Karpas-422 (cell line): ENCODE data around the gene LUC7L. TPM values are rescaled to one million over a fixed set of nuclear protein-coding genes. Genes with fewer than 3 reads are reported as not detected.
"Not testable (repeated sequence)": the region's sequence is repeated elsewhere in the genome, so short reads cannot be mapped to it uniquely, and the experiment has no call there.

Experiments
- DNase-seq: peaks from one replicate; pipeline ENCODE4 v3.0.0-alpha.2; 2015
- H2AFZ ChIP-seq: fragments of 200-600 bp; sonication (generic); 2 replicates; pipeline ENCODE4 v1.6.1; 2014; ENCODE audit warnings: antibody characterized with exemption, low read length, mixed read lengths
- H3K27ac ChIP-seq: fragments of 200-600 bp; sonication (generic); 2 replicates; pipeline ENCODE4 v1.5.1; 2014; ENCODE audit warnings: mild to moderate bottlenecking, low read length, moderate library complexity
- H3K27me3 ChIP-seq: fragments of 200-600 bp; sonication (generic); 2 replicates; pipeline ENCODE4 v1.6.1; 2014; ENCODE audit warnings: low read length, mixed read lengths
- H3K36me3 ChIP-seq: fragments of 200-600 bp; sonication (generic); 2 replicates; pipeline ENCODE4 v1.6.1; 2014; ENCODE audit warnings: low read length, mixed read lengths; ENCODE audit not compliant: insufficient read depth
- H3K4me1 ChIP-seq: fragments of 200-600 bp; sonication (generic); 2 replicates; pipeline ENCODE4 v1.6.1; 2014; ENCODE audit warnings: mild to moderate bottlenecking, low read length, mixed read lengths
- H3K4me2 ChIP-seq: fragments of 200-600 bp; sonication (generic); 2 replicates; pipeline ENCODE4 v1.6.1; 2014; ENCODE audit warnings: low read length, low read depth, mild to moderate bottlenecking; ENCODE audit not compliant: poor library complexity, severe bottlenecking
- H3K4me3 ChIP-seq: fragments of 200-600 bp; sonication (generic); 2 replicates; pipeline ENCODE4 v1.5.1; 2014; ENCODE audit warnings: mild to moderate bottlenecking, antibody characterized with exemption, low read length, mixed read lengths
- H3K79me2 ChIP-seq: fragments of 200-600 bp; sonication (generic); 2 replicates; pipeline ENCODE4 v1.6.1; 2014; ENCODE audit warnings: mild to moderate bottlenecking, low read length, mixed read lengths
- H3K9ac ChIP-seq: fragments of 200-600 bp; sonication (generic); 2 replicates; pipeline ENCODE4 v1.6.0; 2014; ENCODE audit warnings: low read length
- H3K9me2 ChIP-seq: fragments of 200-600 bp; sonication (generic), shearing (Covaris generic); replicated peaks from 2 replicates; pipeline ENCODE4 v1.6.0; 2014; ENCODE audit warnings: mild to moderate bottlenecking, low read length, moderate library complexity; ENCODE audit not compliant: insufficient read depth
- H3K9me3 ChIP-seq: fragments of 300-700, 200-600 bp; sonication (generic); 2 replicates; pipeline ENCODE4 v1.6.1; 2014; ENCODE audit warnings: low read length, mixed read lengths
- H4K20me1 ChIP-seq: fragments of 200-600 bp; sonication (generic); 2 replicates; pipeline ENCODE4 v1.6.1; 2014; ENCODE audit warnings: mild to moderate bottlenecking, antibody characterized with exemption, low read length, low read depth; ENCODE audit not compliant: insufficient read depth
- total RNA-seq: library from RNA; depleted of rRNA; stranded (reverse); fragments of >200 nt; shearing (Covaris generic); gene quantifications from 2 replicates; pipeline ENCODE4 v1.2.3, GENCODE V29; 2014; ENCODE audit warnings: low replicate concordance

LUC7L gene
- total RNA-seq, 1 experiment from 2014 or later: 85.6 TPM

- no peak overlapping the region for H3K27ac ChIP-seq
- no peaks in the 10 kb centered on the region for H3K9me3 ChIP-seq
- no peaks in the 10 kb centered on the region for H3K4me1 ChIP-seq
- H3K9ac ChIP-seq: no peak overlapping the region
- H3K9me2 ChIP-seq: no peaks in the 10 kb centered on the region
- H3K36me3 ChIP-seq: no peaks in the 10 kb centered on the region
- H2AFZ ChIP-seq: no peak overlapping the region
- no peak for DNase-seq
- no peak overlapping the region for H3K4me2 ChIP-seq
- no peak overlapping the region for H3K4me3 ChIP-seq
- no peaks in the 10 kb centered on the region for H3K79me2 ChIP-seq
- no peaks in the 10 kb centered on the region for H4K20me1 ChIP-seq
- no peaks in the 10 kb centered on the region for H3K27me3 ChIP-seq
These were observed 30.0 kb upstream of the LUC7L start for GRCh38 chr16:259226-259625.

- DNase-seq: not testable (repeated sequence)
These were observed 28.8 kb upstream of the LUC7L start for GRCh38 chr16:258091-258490.

GRCh38 chr16:255183-255582 lies 25.9 kb upstream of the LUC7L start:
- Histone ChIP-seq H2AFZ (no peak overlapping the region), H3K4me3 (no peak overlapping the region), H3K9me2 (no peaks in the 10 kb centered on the region), H3K4me1 (no peaks in the 10 kb centered on the region), H3K36me3 (no peaks in the 10 kb centered on the region), H3K27ac (no peak overlapping the region), H4K20me1 (no peaks in the 10 kb centered on the region), H3K9ac (no peak overlapping the region), H3K9me3 (no peaks in the 10 kb centered on the region), H3K79me2 (no peaks in the 10 kb centered on the region), H3K4me2 (no peak overlapping the region), H3K27me3 (no peaks in the 10 kb centered on the region)
- no peak for DNase-seq

More at GRCh38 chr16:258091-258490, 28.8 kb upstream of the LUC7L start:
- H3K79me2 ChIP-seq, H4K20me1 ChIP-seq, H3K9me3 ChIP-seq, H3K4me3 ChIP-seq, H3K9me2 ChIP-seq, H2AFZ ChIP-seq, H3K27me3 ChIP-seq, H3K4me2 ChIP-seq, H3K4me1 ChIP-seq, H3K27ac ChIP-seq, H3K9ac ChIP-seq, H3K36me3 ChIP-seq: not testable (repeated sequence)

- Histone ChIP-seq H2AFZ (no peak overlapping the region), H3K4me3 (no peak overlapping the region), H3K4me1 (no peaks in the 10 kb centered on the region), H4K20me1 (no peaks in the 10 kb centered on the region), H3K27me3 (no peaks in the 10 kb centered on the region), H3K79me2 (no peaks in the 10 kb centered on the region), H3K9ac (no peak overlapping the region), H3K9me2 (no peaks in the 10 kb centered on the region), H3K4me2 (no peak overlapping the region), H3K9me3 (no peaks in the 10 kb centered on the region), H3K27ac (no peak overlapping the region), H3K36me3 (no peaks in the 10 kb centered on the region)
- no peak for DNase-seq
These were observed 25.2 kb upstream of the LUC7L start for GRCh38 chr16:254461-254860.

GRCh38 chr16:253833-254232 lies 24.6 kb upstream of the LUC7L start:
- H3K79me2 ChIP-seq: no peaks in the 10 kb centered on the region; the same call in 1 of the 2 replicates
- no peaks in the 10 kb centered on the region for H3K9me3 ChIP-seq
- H4K20me1 ChIP-seq: no peaks in the 10 kb centered on the region
- no peaks in the 10 kb centered on the region for H3K4me1 ChIP-seq
- H3K9me2 ChIP-seq: no peaks in the 10 kb centered on the region
- H3K4me3 ChIP-seq: no peak overlapping the region
- no peak overlapping the region for H3K27ac ChIP-seq
- H3K9ac ChIP-seq: no peak overlapping the region
- H3K36me3 ChIP-seq: no peaks in the 10 kb centered on the region
- no peaks in the 10 kb centered on the region for H3K27me3 ChIP-seq
- H3K4me2 ChIP-seq: no peak overlapping the region
- H2AFZ ChIP-seq: no peak overlapping the region
- DNase-seq: no peak

- no peak overlapping the region for H3K4me2 ChIP-seq
- no peak overlapping the region for H3K4me3 ChIP-seq
- no peaks in the 10 kb centered on the region for H3K4me1 ChIP-seq
- no peak overlapping the region for H3K27ac ChIP-seq
- no peak for DNase-seq
- no peak overlapping the region for H2AFZ ChIP-seq
- no peaks in the 10 kb centered on the region for H3K36me3 ChIP-seq
- H3K9ac ChIP-seq: no peak overlapping the region
- no peaks in the 10 kb centered on the region; the same call in 1 of the 2 replicates for H3K79me2 ChIP-seq
- H3K27me3 ChIP-seq: no peaks in the 10 kb centered on the region
- H3K9me3 ChIP-seq: no peaks in the 10 kb centered on the region
- H4K20me1 ChIP-seq: no peaks in the 10 kb centered on the region
- H3K9me2 ChIP-seq: no peaks in the 10 kb centered on the region
These were observed 23.4 kb upstream of the LUC7L start for GRCh38 chr16:252366-253337.

- Histone ChIP-seq H3K4me3 (no peak overlapping the region), H3K9me3 (no peaks in the 10 kb centered on the region), H3K4me2 (no peak overlapping the region), H3K9me2 (no peaks in the 10 kb centered on the region), H3K9ac (no peak overlapping the region), H3K27me3 (no peaks in the 10 kb centered on the region), H3K4me1 (no peaks in the 10 kb centered on the region), H3K36me3 (no peaks in the 10 kb centered on the region), H3K79me2 (peaks cover 11% of the 10 kb centered on the region; the same call in 1 of the 2 replicates), H4K20me1 (no peaks in the 10 kb centered on the region), H3K27ac (no peak overlapping the region), H2AFZ (no peak overlapping the region)
- DNase-seq: no peak
These were observed 20.2 kb upstream of the LUC7L start for GRCh38 chr16:249431-249830.

- peaks cover 31% of the 10 kb centered on the region for H3K79me2 ChIP-seq
These were observed 17.8 kb upstream of the LUC7L start for GRCh38 chr16:247027-247426.

More at GRCh38 chr16:247027-247426, 17.8 kb upstream of the LUC7L start:
- Histone ChIP-seq H3K4me1 (no peaks in the 10 kb centered on the region), H3K4me3 (no peak overlapping the region), H4K20me1 (no peaks in the 10 kb centered on the region), H3K36me3 (no peaks in the 10 kb centered on the region), H3K9me2 (no peaks in the 10 kb centered on the region), H3K27me3 (no peaks in the 10 kb centered on the region), H3K9me3 (no peaks in the 10 kb centered on the region), H2AFZ (no peak overlapping the region), H3K4me2 (no peak overlapping the region), H3K27ac (no peak overlapping the region), H3K9ac (no peak overlapping the region)
- DNase-seq: no peak
